GM12891 (cell line): ENCODE measurements around the gene TROAP.

Experiments
- PAX5 ChIP-seq: IDR thresholded peaks from 2 replicates; pipeline ENCODE4 v1.6.1; 2011; ENCODE audit warnings: low read length, moderate library complexity, mild to moderate bottlenecking; ENCODE audit not compliant: insufficient read depth, severe bottlenecking
- POLR2A ChIP-seq: IDR thresholded peaks from 2 replicates; pipeline ENCODE4 v1.6.1; 2011; ENCODE audit warnings: low read depth, low read length, control low read depth
- POLR2AphosphoS5 ChIP-seq: IDR thresholded peaks from 2 replicates; pipeline ENCODE4 v1.6.1; 2011; ENCODE audit warnings: low read depth, low read length, control low read depth
- POU2F2 ChIP-seq: IDR thresholded peaks from 2 replicates; pipeline ENCODE4 v1.6.1; 2011; ENCODE audit warnings: low read depth, mild to moderate bottlenecking, control low read depth, low read length, moderate library complexity
- SPI1 ChIP-seq: IDR thresholded peaks from 2 replicates; pipeline ENCODE4 v1.6.1; 2011; ENCODE audit warnings: low read depth, low read length, control low read depth
- TAF1 ChIP-seq: IDR thresholded peaks from 2 replicates; pipeline ENCODE4 v1.6.1; 2011; ENCODE audit warnings: low read depth, low read length, control low read depth

DNA sequence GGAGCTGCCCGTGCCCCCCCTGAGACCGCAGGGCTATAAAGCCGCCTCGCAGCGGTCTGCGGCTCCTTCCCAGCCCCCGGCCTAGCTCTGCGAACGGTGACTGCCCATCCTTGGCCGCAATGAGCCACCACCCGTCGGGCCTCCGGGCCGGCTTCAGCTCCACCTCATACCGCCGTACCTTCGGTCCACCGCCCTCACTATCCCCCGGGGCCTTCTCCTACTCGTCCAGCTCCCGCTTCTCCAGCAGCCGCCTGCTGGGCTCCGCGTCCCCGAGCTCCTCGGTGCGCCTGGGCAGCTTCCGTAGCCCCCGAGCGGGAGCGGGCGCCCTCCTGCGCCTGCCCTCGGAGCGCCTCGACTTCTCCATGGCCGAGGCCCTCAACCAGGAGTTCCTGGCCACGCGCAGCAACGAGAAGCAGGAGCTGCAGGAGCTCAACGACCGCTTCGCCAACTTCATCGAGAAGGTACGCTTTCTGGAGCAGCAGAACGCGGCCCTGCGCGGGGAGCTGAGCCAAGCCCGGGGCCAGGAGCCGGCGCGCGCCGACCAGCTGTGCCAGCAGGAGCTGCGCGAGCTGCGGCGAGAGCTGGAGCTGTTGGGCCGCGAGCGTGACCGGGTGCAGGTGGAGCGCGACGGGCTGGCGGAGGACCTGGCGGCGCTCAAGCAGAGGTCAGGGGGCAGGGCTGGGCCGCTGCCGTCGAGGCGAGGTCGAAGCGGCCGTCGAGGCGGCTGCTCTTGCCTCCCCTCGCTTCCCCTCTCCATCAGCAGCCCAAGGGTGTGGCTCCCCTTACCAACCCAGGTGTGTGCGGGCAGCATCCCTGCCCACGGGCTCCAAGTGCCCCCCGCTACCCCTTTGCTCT lies 27.7 kb upstream of the TROAP start, which contains the start of gene PRPH:
- TF ChIP-seq POLR2A (no peak), SPI1 (no peak), TAF1 (no peak), POLR2AphosphoS5 (no peak), POU2F2 (no peak), PAX5 (no peak)
